OCI-LY7 (cell line): ENCODE results near the gene UNC80.

Experiments
- CTCF ChIP-seq: fragments of 200-600 bp; sonication (generic); conservative IDR thresholded peaks from 2 replicates; pipeline ENCODE4 v1.5.1; 2014; ENCODE audit warnings: mild to moderate bottlenecking, antibody characterized with exemption, low read length, moderate library complexity, mixed read lengths
- EZH2phosphoT487 ChIP-seq: fragments of 200-600 bp; sonication (generic); IDR thresholded peaks from 2 replicates; pipeline ENCODE4 v1.6.1; 2018; ENCODE audit warnings: low read depth, borderline replicate concordance, mild to moderate bottlenecking, mixed run types, antibody characterized with exemption, low read length, moderate library complexity, mixed read lengths

DNA sequence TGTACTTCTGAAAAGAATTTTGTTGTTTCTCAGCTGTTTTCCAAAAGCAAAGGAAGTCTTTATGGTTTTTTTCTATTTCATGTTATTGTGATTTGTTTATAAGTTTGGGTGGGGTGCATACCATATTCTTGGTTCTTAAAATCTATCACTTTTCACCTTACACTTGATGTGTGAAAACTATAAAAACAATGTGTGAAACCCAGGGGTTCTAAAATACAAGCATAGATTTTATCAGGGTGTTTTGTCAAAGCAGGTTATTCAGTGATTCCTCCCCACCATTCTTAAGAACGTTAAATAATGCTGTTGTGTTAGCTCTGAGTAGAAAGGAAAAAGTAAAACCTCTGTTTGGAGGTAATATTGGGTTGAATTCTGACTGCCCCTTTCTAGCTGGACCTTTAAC lies 248.5 kb downstream of the UNC80 start:
- TF ChIP-seq CTCF = no peak
- TF ChIP-seq EZH2phosphoT487 = no peak
